Prostate gland (tissue), 2 donors: Measurements from ENCODE around the gene TMEM123. TPM values are rescaled to one million over a fixed set of nuclear protein-coding genes. Genes with fewer than 3 reads are reported as not detected.
A peak's percentile ranks its signal among the peaks of the same experiment; 100 is the strongest.

ENCODE experiments used
- DNase-seq: peaks from one replicate; pipeline ENCODE4 v3.0.0-alpha.2; 2019; ENCODE audit warnings: low spot score
- H3K27ac ChIP-seq, 2 donors: fragments of 200-600 bp; sonication (generic); 2 replicates each; pipeline ENCODE4 v1.5.1; 2017 to 2019
- H3K27me3 ChIP-seq: fragments of 200-600 bp; sonication (generic); replicated peaks from 2 replicates; pipeline ENCODE4 v1.5.1; 2019; ENCODE audit not compliant: insufficient read depth
- H3K36me3 ChIP-seq, 2 donors: fragments of 200-600 bp; sonication (generic); 1 replicate in 1 of 2; 2 replicates in 1 of 2; pipeline versions ENCODE4 v1.5.1 to v1.8.1; 2017 to 2019
- H3K4me1 ChIP-seq: fragments of 200-600 bp; sonication (generic); replicated peaks from 2 replicates; pipeline ENCODE4 v1.5.1; 2019
- H3K4me3 ChIP-seq, 2 donors: fragments of 200-600 bp; sonication (generic); 2 replicates each; pipeline ENCODE4 v1.5.1; 2017 to 2019
- H3K9me3 ChIP-seq: fragments of 200-600 bp; sonication (generic); 2 replicates; pipeline ENCODE4 v1.5.1; 2017
- CTCF ChIP-seq, 4 experiments: fragments of 200-600 bp in 2 of 4; fragments of 450-650 bp in 2 of 4; sonication (generic) in 2 of 4; IDR thresholded peaks; 1 replicate in 3 of 4; 2 replicates in 1 of 4; pipeline ENCODE4 v1.5.1; 2016 to 2019; ENCODE audit warnings: antibody characterized with exemption in 4 of 4, mild to moderate bottlenecking in 2 of 4, moderate library complexity in 2 of 4
- POLR2A ChIP-seq: fragments of 450-650 bp; IDR thresholded peaks from one replicate; pipeline ENCODE4 v1.6.1; 2016; ENCODE audit warnings: antibody characterized with exemption, mild to moderate bottlenecking
- POLR2AphosphoS5 ChIP-seq: sonication (generic); formaldehyde crosslinking; IDR thresholded peaks from one replicate; pipeline ENCODE4 v1.6.1; 2017; ENCODE audit warnings: antibody characterized with exemption
- WGBS: methylation state at CpG from one replicate; pipeline ENCODE4 v1.1.5; 2018; 5-methylcytosine and 5-hydroxymethylcytosine counted together
- intact Hi-C: fragments of 100-400 bp; cut with DNase I; formaldehyde crosslinking; loops from one replicate; pipeline ENCODE4 v1.14.2; 2022
- total RNA-seq, 2 donors: library from RNA; depleted of rRNA; stranded (reverse); fragments of >200 nt; gene quantifications; one replicate each; pipeline ENCODE4 v1.1.0, GENCODE V29; 2016

Gene TMEM123
- total RNA-seq: 100 to 1,000 TPM; 205 to 227 TPM

GRCh38 chr11:102452461-102453301 lies at the start of gene TMEM123:
TSS of gene TMEM123 (minus strand) at chr11:102452765. CDS start at chr11:102452623, 142 bp downstream.
- TF ChIP-seq POLR2AphosphoS5 (peak; percentile 54), POLR2A (peak; percentile 64), CTCF (IDR thresholded peaks at IDR 0.05) (peak in 1 of 4 experiments; percentile 10)
- peak; percentile 78 for DNase-seq
- no peaks in the 10 kb centered on the region for H3K4me1 ChIP-seq
- 0% methylated on average over 37 of the region's 83 CpGs for WGBS
- H3K36me3 ChIP-seq: no peaks in the 10 kb centered on the region
- intact Hi-C loops: no loop called here
- no peaks in the 10 kb centered on the region for H3K27me3 ChIP-seq
- H3K9me3 ChIP-seq: no peaks in the 10 kb centered on the region
- H3K4me3 ChIP-seq: peak within 1 kb of the TSS; percentile 66 to 92
- H3K27ac ChIP-seq: peak within 1 kb of the TSS; percentile 89 to 91

GRCh38 chr11:102500829-102501228 lies 48.3 kb upstream of the TMEM123 start:
- Histone ChIP-seq H3K36me3 (no peaks in the 10 kb centered on the region), H3K4me1 (no peaks in the 10 kb centered on the region), H3K9me3 (no peaks in the 10 kb centered on the region), H3K27me3 (no peaks in the 10 kb centered on the region), H3K4me3 (no peak overlapping the region), H3K27ac (no peak overlapping the region)
- TF ChIP-seq POLR2AphosphoS5 (no peak), CTCF (IDR thresholded peaks at IDR 0.05) (no peak), POLR2A (no peak)
- no peak for DNase-seq
- WGBS: 86% methylated on average over 2 of the region's 2 CpGs
- intact Hi-C loops: no loop called here

- intact Hi-C loops: loop anchor here (5.0 to 10.0 kb wide), 2 partner anchors 115 to 208 kb away; no protein-coding TSS in a partner anchor
- H3K9me3 ChIP-seq: no peaks in the 10 kb centered on the region
- H3K36me3 ChIP-seq: no peaks in the 10 kb centered on the region
- 48% methylated on average over 2 of the region's 2 CpGs for WGBS
- no peaks in the 10 kb centered on the region for H3K4me1 ChIP-seq
- H3K27me3 ChIP-seq: no peaks in the 10 kb centered on the region
- TF ChIP-seq CTCF (IDR thresholded peaks at IDR 0.05) (no peak), POLR2A (no peak), POLR2AphosphoS5 (no peak)
- no peak for DNase-seq
- no peak overlapping the region for H3K4me3 ChIP-seq
- no peak overlapping the region for H3K27ac ChIP-seq
These were observed 47.4 kb upstream of the TMEM123 start for GRCh38 chr11:102499931-102500330.

GRCh38 chr11:102499151-102499550 lies 46.6 kb upstream of the TMEM123 start:
- DNase-seq: no peak
- H3K27ac ChIP-seq: no peak overlapping the region
- H3K27me3 ChIP-seq: no peaks in the 10 kb centered on the region
- H3K4me1 ChIP-seq: no peaks in the 10 kb centered on the region
- no peaks in the 10 kb centered on the region for H3K36me3 ChIP-seq
- intact Hi-C loops: loop anchor here (5.0 to 10.0 kb wide), 2 partner anchors 116 to 207 kb away; no protein-coding TSS in a partner anchor
- 90% methylated on average over 3 of the region's 3 CpGs for WGBS
- no peak overlapping the region for H3K4me3 ChIP-seq
- H3K9me3 ChIP-seq: no peaks in the 10 kb centered on the region
- no peak for TF ChIP-seq CTCF (IDR thresholded peaks at IDR 0.05)
- no peak for TF ChIP-seq POLR2A
- no peak for TF ChIP-seq POLR2AphosphoS5

- Histone ChIP-seq H3K36me3 (no peaks in the 10 kb centered on the region), H3K4me3 (no peak overlapping the region), H3K27me3 (no peaks in the 10 kb centered on the region), H3K9me3 (no peaks in the 10 kb centered on the region), H3K27ac (no peak overlapping the region), H3K4me1 (no peaks in the 10 kb centered on the region)
- WGBS: 86% methylated on average over 4 of the region's 4 CpGs
- no peak for TF ChIP-seq POLR2A
- no peak for TF ChIP-seq CTCF (IDR thresholded peaks at IDR 0.05)
- no peak for TF ChIP-seq POLR2AphosphoS5
- DNase-seq: no peak
- intact Hi-C loops: loop anchor here (5.0 to 10.0 kb wide), 2 partner anchors 118 to 205 kb away; no protein-coding TSS in a partner anchor
These were observed 44.5 kb upstream of the TMEM123 start for GRCh38 chr11:102497061-102497460.
